Liver (tissue), 9 donors: ENCODE data around the gene DMAP1. TPM values are rescaled to one million over a fixed set of nuclear protein-coding genes. Genes with fewer than 3 reads are reported as not detected.
"Not testable (repeated sequence)": the region's sequence is repeated elsewhere in the genome, so short reads cannot be mapped to it uniquely, and the experiment has no call there.

Source experiments
- DNase-seq: peaks from one replicate; pipeline ENCODE4 v3.0.0-alpha.2; 2017; ENCODE audit warnings: low spot score
- H3K27ac ChIP-seq, 2 donors: one replicate each; pipeline ENCODE4 v1.7.0; 2013; ENCODE audit warnings: inconsistent platforms in 2 of 2, low read length in 2 of 2, control low read depth in 1 of 2, low read depth in 1 of 2, mild to moderate bottlenecking in 1 of 2
- H3K27me3 ChIP-seq, 4 donors: one replicate each; pipeline versions ENCODE4 v1.6.1 to v1.7.0; 2013; ENCODE audit warnings: low read length in 3 of 4, inconsistent platforms in 1 of 4, mild to moderate bottlenecking in 1 of 4, moderate library complexity in 1 of 4; ENCODE audit not compliant: control insufficient read depth in 4 of 4, insufficient read depth in 4 of 4
- H3K36me3 ChIP-seq, 4 donors: one replicate each; pipeline versions ENCODE4 v1.6.1 to v1.7.0; 2013; ENCODE audit warnings: low read length in 3 of 4, mild to moderate bottlenecking in 3 of 4, low read depth in 1 of 4, moderate library complexity in 1 of 4; ENCODE audit not compliant: control insufficient read depth in 4 of 4, insufficient read depth in 3 of 4
- H3K4me1 ChIP-seq, 4 donors: one replicate each; pipeline versions ENCODE4 v1.6.1 to v1.7.0; 2013; ENCODE audit warnings: low read length in 3 of 4, mild to moderate bottlenecking in 3 of 4, moderate library complexity in 1 of 4; ENCODE audit not compliant: control insufficient read depth in 4 of 4, insufficient read depth in 4 of 4
- H3K4me3 ChIP-seq, 3 donors: one replicate each; pipeline versions ENCODE4 v1.6.1 to v1.7.0; 2013; ENCODE audit warnings: low read length in 3 of 3, control low read depth in 1 of 3, low read depth in 1 of 3, mild to moderate bottlenecking in 1 of 3
- H3K9ac ChIP-seq, 2 donors: one replicate each; pipeline ENCODE4 v1.7.0; 2013; ENCODE audit warnings: low read length in 2 of 2, mild to moderate bottlenecking in 2 of 2, moderate library complexity in 2 of 2, control low read depth in 1 of 2, low read depth in 1 of 2
- H3K9me3 ChIP-seq, 4 donors: one replicate each; pipeline versions ENCODE4 v1.6.1 to v1.7.0; 2013; ENCODE audit warnings: low read length in 3 of 4; ENCODE audit not compliant: control insufficient read depth in 4 of 4
- ATF3 ChIP-seq: IDR thresholded peaks from 2 replicates; pipeline ENCODE4 v1.6.1; 2016; ENCODE audit warnings: antibody characterized with exemption
- EGR1 ChIP-seq, 2 donors: IDR thresholded peaks; 2 replicates each; pipeline ENCODE4 v1.6.1; 2016 to 2018; ENCODE audit warnings: antibody characterized with exemption in 2 of 2, low read depth in 2 of 2
- HNF4A ChIP-seq, 2 donors: conservative IDR thresholded peaks; 2 replicates each; pipeline ENCODE4 v1.6.1; 2016; ENCODE audit warnings: antibody characterized with exemption in 2 of 2, mild to moderate bottlenecking in 2 of 2
- HNF4G ChIP-seq: IDR thresholded peaks from 2 replicates; pipeline ENCODE4 v1.6.1; 2016; ENCODE audit warnings: antibody characterized with exemption
- NR2F2 ChIP-seq: IDR thresholded peaks from 2 replicates; pipeline ENCODE4 v1.6.1; 2016; ENCODE audit warnings: antibody characterized with exemption
- REST ChIP-seq: IDR thresholded peaks from 2 replicates; pipeline ENCODE4 v1.6.1; 2016; ENCODE audit warnings: antibody characterized with exemption, mild to moderate bottlenecking
- RXRA ChIP-seq, 2 donors: IDR thresholded peaks; 2 replicates each; pipeline ENCODE4 v1.6.1; 2017 to 2018; ENCODE audit warnings: antibody characterized with exemption in 2 of 2, mild to moderate bottlenecking in 1 of 2
- TAF1 ChIP-seq: conservative IDR thresholded peaks from 2 replicates; pipeline ENCODE4 v1.6.1; 2016; ENCODE audit warnings: antibody characterized with exemption, mild to moderate bottlenecking
- YY1 ChIP-seq: IDR thresholded peaks from 2 replicates; pipeline ENCODE4 v1.6.1; 2016; ENCODE audit warnings: antibody characterized with exemption, mild to moderate bottlenecking
- ZBTB33 ChIP-seq: IDR thresholded peaks from 2 replicates; pipeline ENCODE4 v1.6.1; 2016; ENCODE audit warnings: antibody characterized with exemption
- WGBS: extraction: QIAGEN DNeasy Blood & Tissue Kit; methylation state at CpG from one replicate; pipeline ENCODE4 v1.1.7; 2013; 5-methylcytosine and 5-hydroxymethylcytosine counted together
- polyA plus RNA-seq, 2 donors: library from polyadenylated mRNA; stranded (reverse) in 1 of 2; unstranded in 1 of 2; fragments of 200-250 nt in 1 of 2; fragments of >200 nt in 1 of 2; fragmentation: Nextera tagmentation in 1 of 2; extraction: Ambion mirVana in 1 of 2; gene quantifications; one replicate each; pipeline versions ENCODE4 v1.2.1 to v1.2.3, GENCODE V29; 2013 to 2015
- total RNA-seq, 2 donors: library from RNA; depleted of rRNA; stranded (reverse); fragments of >200 nt; gene quantifications; one replicate each; pipeline ENCODE4 v1.2.3, GENCODE V29; 2014
- TF ChIP-seq, protein P1 (sequence below): IDR thresholded peaks from 2 replicates; pipeline ENCODE4 v1.6.1; 2016; ENCODE audit warnings: antibody characterized with exemption
- donor health status: healthy.
- donor health status: healthy.
- donor health status: healthy.
- donor health status: healthy.
- donor health status: healthy.

Gene DMAP1
- total and polyA plus RNA-seq, 4 donors, result 15.3 to 24.8 (median 18.3) TPM

DNA sequence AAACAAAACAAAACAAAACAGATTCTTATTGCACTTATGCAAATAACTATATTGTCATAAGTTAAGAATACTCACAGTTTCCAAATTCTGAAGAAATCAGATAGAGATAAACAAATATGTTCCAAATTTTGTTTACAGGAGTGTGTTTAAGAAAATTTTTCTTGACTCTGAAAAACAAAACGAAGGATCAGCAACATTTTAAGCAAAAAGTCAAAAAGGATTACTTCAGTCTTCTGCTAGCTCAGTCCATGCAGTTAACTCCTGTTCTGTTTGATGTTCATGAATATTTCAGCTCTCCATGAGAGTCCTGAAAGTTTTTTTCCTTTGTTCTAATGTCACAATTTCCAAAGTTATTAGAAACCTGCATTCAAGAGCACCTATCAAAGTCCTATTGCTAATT is 38.6 kb upstream of the DMAP1 start:
- no peaks in the 10 kb centered on the region for H3K4me1 ChIP-seq
- no peak for TF ChIP-seq TAF1

GRCh38 chr1:44200336-44200735 is 12.9 kb upstream of the DMAP1 start:
- no peak for TF ChIP-seq EGR1 (IDR thresholded peaks at IDR 0.05; ENCODE audit: low read depth in 2 of 2)
- no peak for TF ChIP-seq YY1
- TF ChIP-seq, protein P1, sequence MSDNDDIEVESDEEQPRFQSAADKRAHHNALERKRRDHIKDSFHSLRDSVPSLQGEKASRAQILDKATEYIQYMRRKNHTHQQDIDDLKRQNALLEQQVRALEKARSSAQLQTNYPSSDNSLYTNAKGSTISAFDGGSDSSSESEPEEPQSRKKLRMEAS, result no peak
- no peak for TF ChIP-seq NR2F2
- no peak for TF ChIP-seq RXRA (IDR thresholded peaks at IDR 0.05)
- no peak for TF ChIP-seq HNF4G
- no peak for TF ChIP-seq REST
- no peak for TF ChIP-seq HNF4A (conservative IDR thresholded peaks at IDR 0.05)
- TF ChIP-seq TAF1, result no peak
- no peak for TF ChIP-seq ZBTB33
- TF ChIP-seq ATF3, result no peak

More for the DNA sequence above, 38.6 kb upstream of the DMAP1 start:
- Histone ChIP-seq H3K36me3 (no peaks in the 10 kb centered on the region), H3K4me3 (no peak overlapping the region), H3K9me3 (no peaks in the 10 kb centered on the region), H3K27ac (no peak overlapping the region), H3K9ac (no peak overlapping the region), H3K27me3 (no peaks in the 10 kb centered on the region)
- no peak for DNase-seq
- 76% methylated on average over 1 of the region's 1 CpG for whole genome bisulfite sequencing

DNA sequence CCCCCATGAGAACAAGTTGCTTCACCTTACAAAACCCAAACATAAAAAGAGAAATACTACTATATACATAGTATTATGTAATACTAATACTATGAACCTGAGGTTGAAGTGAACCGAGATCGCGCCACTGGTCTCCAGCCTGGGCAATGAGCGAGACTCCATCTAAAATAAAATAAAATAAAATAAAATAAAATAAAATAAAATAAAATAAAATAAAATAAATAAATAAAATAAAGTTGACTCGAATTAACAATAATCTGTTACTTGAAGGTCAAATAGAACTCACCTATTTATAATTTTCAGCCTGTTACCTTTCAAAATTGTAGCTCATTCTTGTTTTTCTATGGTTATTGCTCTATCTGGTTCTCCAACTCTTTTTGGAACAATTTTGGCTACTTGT is 6.7 kb upstream of the DMAP1 start:
- not testable (repeated sequence) for H3K9ac ChIP-seq, H3K9me3 ChIP-seq, H3K27ac ChIP-seq, DNase-seq, H3K27me3 ChIP-seq, H3K4me3 ChIP-seq, H3K36me3 ChIP-seq, H3K4me1 ChIP-seq
- WGBS, result 84% methylated on average over 5 of the region's 5 CpGs

More at GRCh38 chr1:44200336-44200735, 12.9 kb upstream of the DMAP1 start:
- H3K4me1 ChIP-seq, result no peaks in the 10 kb centered on the region
- H3K4me3 ChIP-seq, result no peak overlapping the region
- WGBS, result 88% methylated on average over 8 of the region's 8 CpGs
- no peaks in the 10 kb centered on the region for H3K36me3 ChIP-seq
- DNase-seq, result no peak
- H3K27ac ChIP-seq, result no peak overlapping the region
- no peak overlapping the region for H3K9ac ChIP-seq
- H3K27me3 ChIP-seq, result no peaks in the 10 kb centered on the region
- no peaks in the 10 kb centered on the region for H3K9me3 ChIP-seq
